Choroid plexus epithelial cell (primary cell): ENCODE measurements around the gene ECEL1.
"Not testable (repeated sequence)": the region's sequence is repeated elsewhere in the genome, so short reads cannot be mapped to it uniquely, and the experiment has no call there.

ENCODE experiments used
- DNase-seq: peaks from one replicate; pipeline ENCODE4 v3.0.0-alpha.2; 2010; ENCODE audit warnings: low read depth
- H3K4me3 ChIP-seq: 2 replicates; pipeline ENCODE4 v1.5.1; 2011; ENCODE audit warnings: low read depth, mild to moderate bottlenecking, control low read depth, low read length, moderate library complexity
- CTCF ChIP-seq: conservative IDR thresholded peaks from 2 replicates; pipeline ENCODE4 v1.5.1; 2011; ENCODE audit warnings: low read depth, mild to moderate bottlenecking, control low read depth, inconsistent platforms, low read length, moderate library complexity

The ECEL1 gene

GRCh38 chr2:232455426-232456255 lies 32.0 kb downstream of the ECEL1 start, which contains the start of gene ALPI:
TSS of gene ALPI (plus strand) at chr2:232456153. CDS start at chr2:232456200, 47 bp downstream.
- DNase-seq: no peak
- no peak within 1 kb of the TSS for H3K4me3 ChIP-seq
- TF ChIP-seq CTCF: no peak

- TF ChIP-seq CTCF: no peak
- no peak overlapping the region for H3K4me3 ChIP-seq
- no peak for DNase-seq
Observed at GRCh38 chr2:232454630-232455029, 33.0 kb downstream of the ECEL1 start.

- not testable (repeated sequence) for DNase-seq, H3K4me3 ChIP-seq
Observed at GRCh38 chr2:232451645-232452044, 36.0 kb downstream of the ECEL1 start.

- DNase-seq: no peak
- no peak for TF ChIP-seq CTCF
- H3K4me3 ChIP-seq: no peak overlapping the region
Observed at GRCh38 chr2:232449964-232450363, 37.7 kb downstream of the ECEL1 start.

GRCh38 chr2:232448304-232448690 lies 39.3 kb downstream of the ECEL1 start:
- no peak overlapping the region for H3K4me3 ChIP-seq
- TF ChIP-seq CTCF: no peak
- no peak for DNase-seq

GRCh38 chr2:232447638-232448303 lies 39.9 kb downstream of the ECEL1 start:
- DNase-seq: no peak
- no peak overlapping the region for H3K4me3 ChIP-seq
- TF ChIP-seq CTCF: no peak

- DNase-seq: no peak
- no peak for TF ChIP-seq CTCF
- H3K4me3 ChIP-seq: no peak overlapping the region
Observed at GRCh38 chr2:232447091-232447620, 40.5 kb downstream of the ECEL1 start.
